GM19240 (cell line): ENCODE measurements around the gene KIFC3.
"Not testable (repeated sequence)": the region's sequence is repeated elsewhere in the genome, so short reads cannot be mapped to it uniquely, and the experiment has no call there.

ENCODE experiments used
- DNase-seq: peaks from one replicate; pipeline ENCODE4 v3.0.0; 2011; ENCODE audit warnings: low spot score; ENCODE audit not compliant: insufficient read length

The KIFC3 gene

GRCh38 chr16:57802341-57803133 lies at the start of gene KIFC3:
KIFC3 (minus strand) TSS chr16:57802491; CDS start chr16:57798243, 4,248 bp downstream.
- no peak for DNase-seq

GRCh38 chr16:57848181-57848580 lies 45.9 kb upstream of the KIFC3 start:
- no peak for DNase-seq

GRCh38 chr16:57846931-57847330 lies 44.6 kb upstream of the KIFC3 start:
- DNase-seq = not testable (repeated sequence)

- DNase-seq = no peak
Observed at GRCh38 chr16:57846078-57846697, 43.9 kb upstream of the KIFC3 start.

GRCh38 chr16:57845115-57845514 lies 42.8 kb upstream of the KIFC3 start:
- no peak for DNase-seq

GRCh38 chr16:57844416-57845030 lies 42.2 kb upstream of the KIFC3 start:
- DNase-seq = no peak

GRCh38 chr16:57843400-57843799 lies 41.1 kb upstream of the KIFC3 start:
- no peak for DNase-seq

GRCh38 chr16:57842601-57843000 lies 40.3 kb upstream of the KIFC3 start:
- DNase-seq = no peak

GRCh38 chr16:57840833-57841232 lies 38.5 kb upstream of the KIFC3 start:
- DNase-seq = no peak

- no peak for DNase-seq
Observed at GRCh38 chr16:57838161-57838560, 35.9 kb upstream of the KIFC3 start.

GRCh38 chr16:57837305-57838125 lies 35.2 kb upstream of the KIFC3 start:
- no peak for DNase-seq

GRCh38 chr16:57835439-57835838 lies 33.1 kb upstream of the KIFC3 start:
- not testable (repeated sequence) for DNase-seq

- no peak for DNase-seq
Observed at GRCh38 chr16:57834936-57835335, 32.6 kb upstream of the KIFC3 start.

- DNase-seq = no peak
Observed at GRCh38 chr16:57830890-57831484, 28.7 kb upstream of the KIFC3 start.

- no peak for DNase-seq
Observed at GRCh38 chr16:57829969-57830360, 27.7 kb upstream of the KIFC3 start.

GRCh38 chr16:57828272-57829161 lies 26.2 kb upstream of the KIFC3 start:
- no peak for DNase-seq

- no peak for DNase-seq
Observed at GRCh38 chr16:57826706-57827625, 24.7 kb upstream of the KIFC3 start.

- no peak for DNase-seq
Observed at GRCh38 chr16:57826052-57826451, 23.8 kb upstream of the KIFC3 start.
